Peyer's patch (tissue), 4 donors: ENCODE measurements around the gene ANXA6. TPM values are rescaled to one million over a fixed set of nuclear protein-coding genes. Genes with fewer than 3 reads are reported as not detected.
A peak's percentile ranks its signal among the peaks of the same experiment; 100 is the strongest.

Experiments used
- DNase-seq, 3 donors: peaks; one replicate each; pipeline ENCODE4 v3.0.0-alpha.2; 2017 to 2019
- H3K27ac ChIP-seq, 4 donors: fragments of 200-600 bp; sonication (generic); one replicate each; pipeline ENCODE4 v1.5.1; 2016 to 2019
- H3K27me3 ChIP-seq, 2 donors: fragments of 200-600 bp; sonication (generic); one replicate each; pipeline ENCODE4 v1.5.1; 2019
- H3K36me3 ChIP-seq, 3 donors: fragments of 200-600 bp; sonication (generic); one replicate each; pipeline ENCODE4 v1.5.1; 2016 to 2019
- H3K4me1 ChIP-seq, 4 donors: fragments of 200-600 bp; sonication (generic); one replicate each; pipeline ENCODE4 v1.5.1; 2016 to 2019
- H3K4me3 ChIP-seq, 4 donors: fragments of 200-600 bp; sonication (generic); 1 replicate in 3 of 4; 2 replicates in 1 of 4; pipeline ENCODE4 v1.5.1; 2016 to 2019; ENCODE audit warnings: mild to moderate bottlenecking in 1 of 4
- H3K9me3 ChIP-seq, 4 donors: fragments of 200-600 bp; sonication (generic); one replicate each; pipeline ENCODE4 v1.5.1; 2016 to 2019; ENCODE audit warnings: mild to moderate bottlenecking in 1 of 4
- CTCF ChIP-seq, 6 experiments: fragments of 450-650 bp in 4 of 6; fragments of 200-600 bp in 2 of 6; sonication (generic) in 1 of 6; IDR thresholded peaks; one replicate each; pipeline ENCODE4 v1.5.1; 2017 to 2019; ENCODE audit warnings: antibody characterized with exemption in 6 of 6, mild to moderate bottlenecking in 3 of 6, moderate library complexity in 1 of 6
- POLR2A ChIP-seq, 2 donors: fragments of 450-650 bp; IDR thresholded peaks; one replicate each; pipeline ENCODE4 v1.5.1; 2017; ENCODE audit warnings: antibody characterized with exemption in 2 of 2, mild to moderate bottlenecking in 2 of 2, moderate library complexity in 2 of 2
- total RNA-seq, 4 donors: library from RNA; depleted of rRNA; stranded (reverse); fragments of >200 nt; gene quantifications; one replicate each; pipeline ENCODE4 v1.1.0, GENCODE V29; 2016

ANXA6 gene
- total RNA-seq, 4 donors from 2014 or later: 11.2 to 228 (median 30.1) TPM

- peak; percentile 46 to 79 (median 71) for DNase-seq
- no peaks in the 10 kb centered on the region for H3K27me3 ChIP-seq
- peaks cover 0 to 70% (median 32%) of the 10 kb centered on the region in 4 donors for H3K4me1 ChIP-seq
- H3K27ac ChIP-seq: peak overlapping the region; percentile 30 to 100 (median 50)
- no peak for TF ChIP-seq CTCF (IDR thresholded peaks at IDR 0.05)
- no peak for TF ChIP-seq POLR2A (IDR thresholded peaks at IDR 0.05)
- peaks cover 0 to 10% (median 0%) of the 10 kb centered on the region in 3 donors for H3K36me3 ChIP-seq
- no peaks in the 10 kb centered on the region for H3K9me3 ChIP-seq
- peak overlapping the region in 3 of 4 donors; percentile 82 to 93 (median 83) for H3K4me3 ChIP-seq
These were observed 78.9 kb downstream of the ANXA6 start for GRCh38 chr5:151078490-151079262.

DNA sequence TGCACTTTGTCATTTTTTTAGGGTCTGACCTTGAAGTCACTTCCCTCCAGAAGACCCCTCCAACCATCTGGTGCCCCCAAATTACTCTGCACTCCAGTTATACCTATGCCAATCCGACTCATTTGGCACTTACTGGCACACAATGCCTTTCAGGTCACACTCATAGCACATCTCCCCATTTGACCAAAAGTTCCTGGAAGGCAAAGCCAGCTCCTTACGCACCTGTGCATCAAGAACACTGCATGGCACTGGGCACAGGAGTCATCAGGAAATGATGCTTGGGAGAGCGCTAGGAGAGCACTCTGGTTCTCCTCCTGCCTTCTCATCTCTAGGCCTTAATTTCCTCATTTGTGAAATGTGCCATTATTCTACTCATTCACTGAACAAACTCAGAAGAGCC lies 79.6 kb downstream of the ANXA6 start:
- no peak for DNase-seq
- Histone ChIP-seq H3K27me3 (no peaks in the 10 kb centered on the region), H3K27ac (peak overlapping the region; percentile 30 to 100 (median 66)), H3K4me1 (peaks cover 0 to 67% (median 28%) of the 10 kb centered on the region in 4 donors), H3K9me3 (no peaks in the 10 kb centered on the region), H3K36me3 (peaks cover 0 to 10% (median 0%) of the 10 kb centered on the region in 3 donors), H3K4me3 (peak overlapping the region in 2 of 4 donors; percentile 82 to 93)
- no peak for TF ChIP-seq CTCF (IDR thresholded peaks at IDR 0.05)
- no peak for TF ChIP-seq POLR2A (IDR thresholded peaks at IDR 0.05)

DNA sequence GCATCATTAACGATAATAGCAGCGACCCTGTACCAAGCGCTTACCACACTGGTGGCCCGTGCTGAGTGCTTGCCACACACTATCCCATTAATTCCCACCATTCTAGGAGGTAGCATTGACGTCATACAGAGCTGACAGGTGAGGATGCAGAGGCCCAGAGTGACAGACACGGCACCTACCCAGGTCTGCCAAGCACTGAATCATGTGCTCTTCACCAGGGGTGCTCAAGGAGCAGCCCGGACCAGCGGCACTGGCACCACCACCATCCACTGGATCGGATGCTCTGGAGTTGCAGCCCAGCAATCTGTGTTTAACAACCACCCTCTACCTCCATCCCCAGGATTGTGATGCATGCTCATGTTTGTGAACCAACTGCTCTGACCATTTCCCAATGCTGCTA lies 80.2 kb downstream of the ANXA6 start:
- Histone ChIP-seq H3K4me1 (peaks cover 3 to 67% (median 26%) of the 10 kb centered on the region in 4 donors), H3K36me3 (peaks cover 0 to 10% (median 0%) of the 10 kb centered on the region in 3 donors), H3K4me3 (peak overlapping the region in 2 of 4 donors; percentile 0 to 82), H3K27ac (peak overlapping the region in 2 of 4 donors; percentile 85 to 100), H3K9me3 (no peaks in the 10 kb centered on the region), H3K27me3 (no peaks in the 10 kb centered on the region)
- DNase-seq: no peak
- no peak for TF ChIP-seq POLR2A (IDR thresholded peaks at IDR 0.05)

DNA sequence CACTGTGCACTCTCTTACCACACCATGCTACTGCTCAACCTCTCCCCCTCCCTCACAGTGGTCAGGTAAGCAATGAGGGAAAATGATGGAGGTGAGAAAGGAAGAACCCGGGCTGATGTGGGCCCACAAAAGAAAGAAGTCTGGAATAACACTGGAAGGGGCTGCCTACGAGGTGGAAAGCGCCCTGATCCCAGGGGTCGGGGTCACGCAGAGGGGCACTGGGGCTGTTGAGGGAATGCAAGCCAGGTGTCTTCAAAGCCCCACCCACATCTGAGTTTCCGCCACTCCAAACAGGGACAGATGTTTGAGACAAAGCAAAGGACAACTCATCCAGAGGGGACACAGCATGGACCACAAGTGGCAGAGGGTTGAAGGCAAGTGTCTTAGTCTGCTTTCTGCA lies 81.0 kb downstream of the ANXA6 start:
- peaks cover 3 to 68% (median 21%) of the 10 kb centered on the region in 4 donors for H3K4me1 ChIP-seq
- peak overlapping the region in 1 of 4 donors; percentile 3 for H3K4me3 ChIP-seq
- no peaks in the 10 kb centered on the region for H3K27me3 ChIP-seq
- peak overlapping the region in 3 of 4 donors; percentile 53 to 85 (median 80) for H3K27ac ChIP-seq
- peak in 1 of 3 donors; percentile 44 for DNase-seq
- no peak for TF ChIP-seq POLR2A (IDR thresholded peaks at IDR 0.05)
- TF ChIP-seq CTCF (IDR thresholded peaks at IDR 0.05): no peak
- peaks cover 0 to 17% (median 0%) of the 10 kb centered on the region in 3 donors for H3K36me3 ChIP-seq
- H3K9me3 ChIP-seq: no peaks in the 10 kb centered on the region

DNA sequence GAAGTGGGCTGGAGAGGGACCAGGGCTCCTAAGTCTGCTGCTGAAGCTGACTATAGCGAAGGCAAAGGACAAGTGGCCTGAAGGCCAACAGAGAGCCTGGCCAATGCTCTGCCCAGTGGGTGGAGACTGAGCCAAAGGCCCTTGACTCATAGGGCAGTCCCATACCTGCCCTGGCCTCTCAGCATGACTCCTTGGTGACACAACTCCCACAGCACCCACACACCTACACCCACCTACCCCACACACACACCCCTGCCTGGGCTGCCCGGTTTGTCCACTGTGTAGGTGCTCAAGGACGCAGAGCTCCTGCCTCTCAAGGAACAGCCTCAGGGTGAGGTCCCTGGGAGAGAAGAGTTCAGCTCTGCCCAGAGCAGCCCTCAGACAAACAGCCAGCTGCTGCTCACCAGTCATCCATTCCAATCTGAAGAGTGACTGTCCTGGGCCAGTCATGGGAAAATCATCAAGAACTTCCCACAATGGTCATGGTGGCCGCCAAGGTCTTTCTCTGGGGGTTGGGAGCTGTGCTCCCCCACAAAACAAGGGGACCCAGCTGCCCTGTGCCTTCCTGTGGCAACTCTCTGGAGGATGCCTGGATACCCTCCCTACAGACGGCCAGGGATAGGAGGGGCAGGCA lies 81.8 kb downstream of the ANXA6 start:
- peaks cover 3 to 75% (median 21%) of the 10 kb centered on the region in 4 donors for H3K4me1 ChIP-seq
- peak overlapping the region; percentile 52 to 85 (median 66) for H3K27ac ChIP-seq
- H3K4me3 ChIP-seq: no peak overlapping the region
- TF ChIP-seq CTCF (IDR thresholded peaks at IDR 0.05) (no peak), POLR2A (IDR thresholded peaks at IDR 0.05) (peak; percentile 47 to 91)
- H3K9me3 ChIP-seq: no peaks in the 10 kb centered on the region
- H3K27me3 ChIP-seq: no peaks in the 10 kb centered on the region
- DNase-seq: peak in 2 of 3 donors; percentile 80 to 84
- H3K36me3 ChIP-seq: peaks cover 0 to 21% (median 0%) of the 10 kb centered on the region in 3 donors

GRCh38 chr5:151074557-151074956 lies 83.0 kb downstream of the ANXA6 start:
- TF ChIP-seq CTCF (IDR thresholded peaks at IDR 0.05) (no peak), POLR2A (IDR thresholded peaks at IDR 0.05) (no peak)
- H3K36me3 ChIP-seq: peaks cover 0 to 21% (median 0%) of the 10 kb centered on the region in 3 donors
- DNase-seq: no peak
- no peaks in the 10 kb centered on the region for H3K9me3 ChIP-seq
- no peak overlapping the region for H3K4me3 ChIP-seq
- H3K4me1 ChIP-seq: peaks cover 3 to 80% (median 25%) of the 10 kb centered on the region in 4 donors
- H3K27ac ChIP-seq: peak overlapping the region in 1 of 4 donors; percentile 47
- H3K27me3 ChIP-seq: no peaks in the 10 kb centered on the region
